ENCODE results near the gene CTBP1. TPM values are rescaled to one million over a fixed set of nuclear protein-coding genes. Genes with fewer than 3 reads are reported as not detected.

CTBP1 gene
- total RNA-seq, 1 donor from 2014 or later, result 200 TPM

DNA sequence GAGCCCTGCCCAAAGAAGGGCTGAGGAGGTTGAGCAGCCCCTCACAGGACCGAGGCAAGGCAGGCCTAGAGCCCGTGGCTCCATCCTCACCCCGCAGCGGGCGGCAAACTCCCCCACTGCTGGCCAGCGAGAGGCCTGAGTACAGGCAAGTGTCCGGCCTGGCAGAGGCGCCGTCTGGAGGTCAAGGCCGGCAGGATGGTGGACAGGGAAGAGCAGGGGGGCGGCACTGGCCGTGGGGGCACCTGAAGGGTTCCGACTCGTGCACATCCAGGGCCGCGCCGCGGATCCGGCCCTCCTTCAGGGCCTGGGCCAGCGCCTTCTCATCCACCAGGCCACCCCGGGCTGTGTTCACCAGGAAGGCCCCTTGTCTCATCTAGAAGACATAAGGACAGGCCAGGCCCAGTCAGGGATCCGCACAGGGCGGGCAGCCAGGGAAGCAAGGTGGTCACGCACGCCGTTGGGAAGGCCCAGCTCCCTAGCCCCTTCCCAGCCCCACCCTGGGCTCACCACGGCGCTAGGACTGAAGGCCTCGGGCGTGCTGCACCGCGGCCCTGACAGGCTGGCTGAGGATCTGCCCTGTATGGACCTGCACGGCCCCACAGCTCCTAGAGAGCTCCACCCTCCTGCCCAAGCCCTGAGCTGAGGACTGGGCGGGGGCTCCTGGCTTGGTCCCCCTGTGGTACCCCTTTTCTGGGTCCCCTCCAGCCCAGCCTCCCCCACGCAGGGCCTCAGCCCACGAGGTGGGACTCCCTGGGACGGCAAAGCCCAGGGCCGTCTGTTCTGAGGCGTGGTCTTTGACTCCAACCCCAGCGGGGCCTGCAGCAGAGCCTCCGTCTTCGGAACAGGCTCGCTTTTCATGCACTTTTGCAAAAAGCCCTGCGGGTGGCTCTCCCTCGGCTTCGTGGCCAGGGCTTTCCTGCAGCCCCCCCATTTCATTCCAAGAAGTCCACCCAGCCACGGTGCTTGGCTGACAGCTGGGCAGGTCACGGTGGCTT lies 34.5 kb downstream of the CTBP1 start:
- intact Hi-C loops (cut with micrococcal nuclease), result loop anchor here (5.0 kb wide), 1 partner anchor 47 kb away; no protein-coding TSS in a partner anchor
- DNase-seq, result no peak
- H3K36me3 Mint-ChIP-seq (ENCODE audit: low read depth), result peaks cover 37% of the 10 kb centered on the region
- H3K27me3 Mint-ChIP-seq, result no peaks in the 10 kb centered on the region
- H3K4me3 Mint-ChIP-seq, result no peak overlapping the region
- H3K9me3 Mint-ChIP-seq, result no peaks in the 10 kb centered on the region
- H3K4me1 Mint-ChIP-seq, result peaks cover 25% of the 10 kb centered on the region
- H3K27ac Mint-ChIP-seq, result no peak overlapping the region

DNA sequence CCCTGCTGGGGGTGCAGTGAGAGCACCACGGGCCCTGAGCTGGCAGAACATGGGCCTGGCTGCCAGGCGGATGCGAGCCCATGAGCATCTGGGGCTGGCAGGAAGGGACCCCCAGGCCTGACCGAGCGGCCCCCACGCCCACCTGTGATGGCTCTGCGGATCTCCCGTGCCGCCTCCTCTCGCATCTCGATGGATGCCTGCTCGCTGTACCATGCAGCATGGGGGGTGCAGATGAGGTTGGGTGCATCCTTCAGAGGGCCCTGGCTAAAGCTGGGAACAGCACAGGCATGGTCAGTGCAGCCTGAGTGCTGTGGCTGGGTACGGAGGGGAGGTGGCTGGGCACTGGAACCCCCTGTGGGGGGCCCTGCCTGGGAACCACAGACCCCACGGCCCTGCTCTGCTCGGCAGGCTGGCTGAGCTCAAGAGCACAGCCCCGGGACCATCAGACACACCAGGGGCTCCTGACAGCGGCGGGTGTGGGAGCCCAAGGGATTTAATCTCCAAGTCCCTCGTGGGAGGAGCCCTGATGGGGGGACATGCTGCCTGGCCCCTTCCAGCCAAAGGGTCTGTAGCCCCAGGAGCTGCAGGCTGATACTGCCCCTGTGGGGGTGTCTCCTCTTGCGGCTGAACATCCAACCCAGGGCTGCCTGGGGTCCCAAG lies 35.5 kb downstream of the CTBP1 start:
- Mint-ChIP-seq H3K27me3 (no peaks in the 10 kb centered on the region), H3K27ac (no peak overlapping the region), H3K36me3 (ENCODE audit: low read depth) (peaks cover 32% of the 10 kb centered on the region), H3K4me3 (no peak overlapping the region), H3K9me3 (no peaks in the 10 kb centered on the region), H3K4me1 (peaks cover 18% of the 10 kb centered on the region)
- intact Hi-C loops (cut with micrococcal nuclease), result no loop called here
- DNase-seq, result no peak

GRCh38 chr4:1212546-1213335 lies 36.2 kb downstream of the CTBP1 start:
- H3K4me3 Mint-ChIP-seq, result no peak overlapping the region
- H3K4me1 Mint-ChIP-seq, result peaks cover 16% of the 10 kb centered on the region
- intact Hi-C loops (cut with micrococcal nuclease), result no loop called here
- no peak overlapping the region for H3K27ac Mint-ChIP-seq
- H3K27me3 Mint-ChIP-seq, result no peaks in the 10 kb centered on the region
- peaks cover 27% of the 10 kb centered on the region for H3K36me3 Mint-ChIP-seq (ENCODE audit: low read depth)
- H3K9me3 Mint-ChIP-seq, result no peaks in the 10 kb centered on the region
- DNase-seq, result no peak

DNA sequence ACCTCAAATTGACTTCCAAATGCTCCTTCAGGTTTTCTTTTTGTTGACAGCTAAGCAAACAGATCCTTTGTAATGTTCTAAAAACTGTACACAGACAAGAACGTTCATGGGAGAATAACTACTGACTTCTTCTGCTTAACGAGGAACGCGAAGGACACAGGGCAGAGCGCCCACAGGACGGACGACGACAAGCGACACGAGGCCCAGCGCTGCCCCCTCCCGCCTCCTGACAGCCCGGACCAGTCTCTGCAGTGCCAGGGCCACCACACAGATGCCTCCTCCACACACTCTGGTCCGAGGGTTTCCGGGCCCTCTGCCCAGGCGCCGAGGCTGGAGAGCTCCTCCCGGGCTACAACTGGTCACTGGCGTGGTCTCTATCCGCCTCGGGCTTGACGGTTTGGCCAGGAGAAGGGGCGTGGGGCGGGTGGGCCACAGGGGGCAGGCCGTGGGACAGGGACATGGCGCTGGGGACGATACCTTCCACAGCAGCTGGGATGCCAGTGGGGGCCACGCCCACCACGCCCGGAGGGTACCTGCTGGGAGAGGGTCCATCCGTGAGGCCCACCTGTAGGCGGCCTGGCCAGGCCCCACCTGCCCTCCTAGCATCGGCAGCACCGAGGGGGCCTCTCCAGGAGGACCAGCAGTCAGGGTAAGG lies 36.9 kb downstream of the CTBP1 start:
- peaks cover 20% of the 10 kb centered on the region for H3K36me3 Mint-ChIP-seq (ENCODE audit: low read depth)
- no peaks in the 10 kb centered on the region for H3K9me3 Mint-ChIP-seq
- no peak for DNase-seq
- H3K4me3 Mint-ChIP-seq, result no peak overlapping the region
- intact Hi-C loops (cut with micrococcal nuclease), result no loop called here
- H3K4me1 Mint-ChIP-seq, result peaks cover 8% of the 10 kb centered on the region
- H3K27me3 Mint-ChIP-seq, result no peaks in the 10 kb centered on the region
- no peak overlapping the region for H3K27ac Mint-ChIP-seq

- Mint-ChIP-seq H3K36me3 (ENCODE audit: low read depth) (peaks cover 16% of the 10 kb centered on the region), H3K9me3 (no peaks in the 10 kb centered on the region), H3K27me3 (no peaks in the 10 kb centered on the region), H3K27ac (no peak overlapping the region), H3K4me1 (peaks cover 4% of the 10 kb centered on the region), H3K4me3 (no peak overlapping the region)
- DNase-seq, result no peak
- intact Hi-C loops (cut with micrococcal nuclease), result no loop called here
Observed at GRCh38 chr4:1211371-1211770, 37.6 kb downstream of the CTBP1 start.

- no peaks in the 10 kb centered on the region for H3K9me3 Mint-ChIP-seq
- intact Hi-C loops (cut with micrococcal nuclease), result no loop called here
- no peak overlapping the region for H3K4me3 Mint-ChIP-seq
- no peak for DNase-seq
- H3K36me3 Mint-ChIP-seq (ENCODE audit: low read depth), result peaks cover 16% of the 10 kb centered on the region
- H3K4me1 Mint-ChIP-seq, result peaks cover 4% of the 10 kb centered on the region
- H3K27ac Mint-ChIP-seq, result no peak overlapping the region
- no peaks in the 10 kb centered on the region for H3K27me3 Mint-ChIP-seq
Observed at GRCh38 chr4:1210971-1211370, 38.0 kb downstream of the CTBP1 start.

DNA sequence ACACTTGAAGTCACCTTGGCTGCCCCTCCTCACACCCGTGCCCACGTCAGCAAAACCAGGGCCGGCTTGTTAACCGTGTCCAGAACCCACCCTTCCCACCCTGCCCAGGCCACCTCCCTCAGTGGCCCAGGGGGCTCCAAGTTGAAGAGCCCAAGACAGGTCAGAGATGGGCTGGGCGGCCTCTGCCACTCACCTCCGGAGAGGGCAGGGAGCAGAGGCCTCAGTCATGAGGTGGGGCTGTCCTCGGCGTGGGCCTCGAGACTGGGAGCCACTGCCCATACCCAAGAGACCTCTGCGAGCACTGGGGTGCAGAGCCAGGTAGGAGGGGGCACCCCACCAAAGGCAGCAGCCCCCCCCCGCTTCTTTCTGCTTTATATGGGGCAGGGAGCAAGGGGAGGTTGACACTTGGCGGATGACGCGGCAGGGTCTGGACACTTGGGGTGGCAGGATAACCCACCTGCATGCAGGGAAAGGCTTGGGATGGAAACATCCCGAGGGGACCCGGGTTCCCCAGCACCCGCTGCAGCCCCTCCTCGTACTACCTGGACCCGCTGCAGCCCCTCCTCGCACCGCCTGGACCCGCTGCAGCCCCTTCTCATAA lies 38.6 kb downstream of the CTBP1 start:
- Mint-ChIP-seq H3K9me3 (no peaks in the 10 kb centered on the region), H3K36me3 (ENCODE audit: low read depth) (peaks cover 14% of the 10 kb centered on the region), H3K4me1 (peaks cover 1% of the 10 kb centered on the region), H3K27ac (no peak overlapping the region), H3K4me3 (no peak overlapping the region), H3K27me3 (no peaks in the 10 kb centered on the region)
- no peak for DNase-seq
- intact Hi-C loops (cut with micrococcal nuclease), result no loop called here

- Mint-ChIP-seq H3K4me3 (no peak overlapping the region), H3K36me3 (ENCODE audit: low read depth) (peaks cover 11% of the 10 kb centered on the region), H3K27ac (no peak overlapping the region), H3K27me3 (no peaks in the 10 kb centered on the region), H3K4me1 (no peaks in the 10 kb centered on the region), H3K9me3 (no peaks in the 10 kb centered on the region)
- no peak for DNase-seq
- intact Hi-C loops (cut with micrococcal nuclease), result no loop called here
Observed at GRCh38 chr4:1209821-1210220, 39.1 kb downstream of the CTBP1 start.

GRCh38 chr4:1208970-1209704 lies 39.8 kb downstream of the CTBP1 start:
- intact Hi-C loops (cut with micrococcal nuclease), result no loop called here
- Mint-ChIP-seq H3K4me3 (no peak overlapping the region), H3K27ac (no peak overlapping the region), H3K9me3 (no peaks in the 10 kb centered on the region), H3K27me3 (no peaks in the 10 kb centered on the region), H3K36me3 (ENCODE audit: low read depth) (peaks cover 15% of the 10 kb centered on the region), H3K4me1 (peaks cover 2% of the 10 kb centered on the region)
- no peak for DNase-seq

- H3K9me3 Mint-ChIP-seq, result no peaks in the 10 kb centered on the region
- intact Hi-C loops (cut with micrococcal nuclease), result no loop called here
- H3K4me3 Mint-ChIP-seq, result no peak overlapping the region
- H3K36me3 Mint-ChIP-seq (ENCODE audit: low read depth), result peaks cover 15% of the 10 kb centered on the region
- no peaks in the 10 kb centered on the region for H3K27me3 Mint-ChIP-seq
- DNase-seq, result no peak
- peaks cover 9% of the 10 kb centered on the region for H3K4me1 Mint-ChIP-seq
- H3K27ac Mint-ChIP-seq, result peak overlapping the region; percentile 75
Observed at GRCh38 chr4:1208266-1208961, 40.5 kb downstream of the CTBP1 start.

- no peak for DNase-seq
- Mint-ChIP-seq H3K4me3 (no peak overlapping the region), H3K4me1 (peaks cover 14% of the 10 kb centered on the region), H3K36me3 (ENCODE audit: low read depth) (peaks cover 15% of the 10 kb centered on the region), H3K27me3 (no peaks in the 10 kb centered on the region), H3K27ac (no peak overlapping the region), H3K9me3 (no peaks in the 10 kb centered on the region)
- intact Hi-C loops (cut with micrococcal nuclease), result no loop called here
Observed at GRCh38 chr4:1207603-1208265, 41.2 kb downstream of the CTBP1 start.

- DNase-seq, result no peak
- H3K27me3 Mint-ChIP-seq, result no peaks in the 10 kb centered on the region
- intact Hi-C loops (cut with micrococcal nuclease), result no loop called here
- H3K9me3 Mint-ChIP-seq, result no peaks in the 10 kb centered on the region
- H3K36me3 Mint-ChIP-seq (ENCODE audit: low read depth), result peaks cover 15% of the 10 kb centered on the region
- peaks cover 17% of the 10 kb centered on the region for H3K4me1 Mint-ChIP-seq
- H3K4me3 Mint-ChIP-seq, result no peak overlapping the region
- no peak overlapping the region for H3K27ac Mint-ChIP-seq
Observed at GRCh38 chr4:1207157-1207470, 41.8 kb downstream of the CTBP1 start.

All from activated CD4-positive, alpha-beta T cell treated with anti-CD3 and anti-CD28 coated beads, Interleukin-2, amount 10 ng/mL, durations not matched to agents 24 days and 14 days (primary cell).